ENCODE results near the gene IQCF6.

The IQCF6 gene

GRCh38 chr3:51800750-51801125, 21.7 kb upstream of the IQCF6 start:
- Histone ChIP-seq H3K9me3 (ENCODE audit: control insufficient read depth, insufficient read depth, low read length) (no peaks in the 10 kb centered on the region), H3K9me2 (replicated peaks; ENCODE audit: control insufficient read depth, low read length) (no peaks in the 10 kb centered on the region), H3K36me3 (ENCODE audit: control insufficient read depth, low read length) (no peaks in the 10 kb centered on the region), H3K27me3 (ENCODE audit: control insufficient read depth, low read length) (peaks cover 35% of the 10 kb centered on the region), H3F3A (ENCODE audit: control insufficient read depth, insufficient read depth) (no peaks in the 10 kb centered on the region), H3K4me2 (ENCODE audit: low read length) (no peak overlapping the region), H3K4me1 (ENCODE audit: control insufficient read depth, low read length) (no peaks in the 10 kb centered on the region), H3K4me3 (ENCODE audit: low read length) (no peak overlapping the region), H4K20me1 (ENCODE audit: control insufficient read depth, insufficient read depth, low read depth, low read length) (no peaks in the 10 kb centered on the region; the same call in 1 of the 2 replicates), H3K27ac (ENCODE audit: low read depth, low read length) (no peak overlapping the region), H3K79me2 (ENCODE audit: control insufficient read depth, low read length) (no peaks in the 10 kb centered on the region)
- TF ChIP-seq, protein P1, sequence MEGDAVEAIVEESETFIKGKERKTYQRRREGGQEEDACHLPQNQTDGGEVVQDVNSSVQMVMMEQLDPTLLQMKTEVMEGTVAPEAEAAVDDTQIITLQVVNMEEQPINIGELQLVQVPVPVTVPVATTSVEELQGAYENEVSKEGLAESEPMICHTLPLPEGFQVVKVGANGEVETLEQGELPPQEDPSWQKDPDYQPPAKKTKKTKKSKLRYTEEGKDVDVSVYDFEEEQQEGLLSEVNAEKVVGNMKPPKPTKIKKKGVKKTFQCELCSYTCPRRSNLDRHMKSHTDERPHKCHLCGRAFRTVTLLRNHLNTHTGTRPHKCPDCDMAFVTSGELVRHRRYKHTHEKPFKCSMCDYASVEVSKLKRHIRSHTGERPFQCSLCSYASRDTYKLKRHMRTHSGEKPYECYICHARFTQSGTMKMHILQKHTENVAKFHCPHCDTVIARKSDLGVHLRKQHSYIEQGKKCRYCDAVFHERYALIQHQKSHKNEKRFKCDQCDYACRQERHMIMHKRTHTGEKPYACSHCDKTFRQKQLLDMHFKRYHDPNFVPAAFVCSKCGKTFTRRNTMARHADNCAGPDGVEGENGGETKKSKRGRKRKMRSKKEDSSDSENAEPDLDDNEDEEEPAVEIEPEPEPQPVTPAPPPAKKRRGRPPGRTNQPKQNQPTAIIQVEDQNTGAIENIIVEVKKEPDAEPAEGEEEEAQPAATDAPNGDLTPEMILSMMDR (IDR thresholded peaks at IDR 0.05; ENCODE audit: low read depth, low read length, poor library complexity, severe bottlenecking): no peak
- no peak for TF ChIP-seq EZH2phosphoT487 (IDR thresholded peaks at IDR 0.05; ENCODE audit: borderline replicate concordance, low read length)

DNA sequence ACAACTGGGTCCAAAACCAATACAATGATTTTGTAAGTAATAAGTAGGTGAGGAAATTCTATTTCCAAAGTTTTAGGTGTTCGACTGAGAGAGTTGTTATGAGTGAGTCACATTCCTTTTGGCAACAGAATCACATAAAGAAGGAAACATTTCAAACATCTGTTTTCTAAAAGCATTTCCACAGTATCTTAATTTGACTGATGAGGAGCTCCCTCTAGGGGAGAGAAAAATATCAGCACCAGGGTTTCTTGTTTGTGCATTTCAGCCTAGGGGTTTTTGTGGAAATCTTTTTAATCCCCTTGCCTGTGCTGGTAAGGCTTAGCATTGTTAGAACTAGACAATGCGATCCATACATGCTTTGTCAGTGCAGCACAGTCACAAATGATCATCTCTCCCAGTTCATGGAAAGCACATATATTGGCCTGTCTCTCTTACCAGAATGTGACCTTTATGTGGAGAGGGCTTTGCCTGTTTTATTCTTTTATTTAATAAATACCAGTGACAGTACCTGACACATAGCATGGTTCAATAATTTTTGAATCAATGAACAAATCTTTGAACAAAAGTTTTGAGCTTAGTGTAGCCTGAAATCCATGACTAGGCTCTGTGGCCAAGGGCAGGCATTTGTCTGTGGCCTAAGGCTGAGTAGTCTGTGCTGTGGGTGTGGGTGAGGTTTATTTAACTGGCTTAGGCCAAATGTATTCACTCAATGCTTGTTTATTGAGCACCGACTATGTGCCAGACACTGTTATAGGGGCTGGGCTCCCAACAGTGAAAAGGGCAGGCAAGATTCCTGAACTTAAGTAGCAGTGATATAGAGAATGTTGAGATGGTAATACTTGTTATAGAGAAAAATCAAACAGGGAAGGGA, 21.1 kb upstream of the IQCF6 start:
- Histone ChIP-seq H3F3A (ENCODE audit: control insufficient read depth, insufficient read depth) (no peaks in the 10 kb centered on the region), H3K4me3 (ENCODE audit: low read length) (no peak overlapping the region), H3K4me2 (ENCODE audit: low read length) (no peak overlapping the region), H3K9me2 (replicated peaks; ENCODE audit: control insufficient read depth, low read length) (no peaks in the 10 kb centered on the region), H3K4me1 (ENCODE audit: control insufficient read depth, low read length) (no peaks in the 10 kb centered on the region), H3K9me3 (ENCODE audit: control insufficient read depth, insufficient read depth, low read length) (no peaks in the 10 kb centered on the region), H3K79me2 (ENCODE audit: control insufficient read depth, low read length) (no peaks in the 10 kb centered on the region), H4K20me1 (ENCODE audit: control insufficient read depth, insufficient read depth, low read depth, low read length) (no peaks in the 10 kb centered on the region; the same call in 1 of the 2 replicates), H3K27me3 (ENCODE audit: control insufficient read depth, low read length) (peaks cover 39% of the 10 kb centered on the region), H3K27ac (ENCODE audit: low read depth, low read length) (no peak overlapping the region), H3K36me3 (ENCODE audit: control insufficient read depth, low read length) (no peaks in the 10 kb centered on the region)
- TF ChIP-seq, protein P1 (IDR thresholded peaks at IDR 0.05; ENCODE audit: low read depth, low read length, poor library complexity, severe bottlenecking): peak; percentile 82
- no peak for TF ChIP-seq EZH2phosphoT487 (IDR thresholded peaks at IDR 0.05; ENCODE audit: borderline replicate concordance, low read length)

- Histone ChIP-seq H3K36me3 (ENCODE audit: control insufficient read depth, low read length) (no peaks in the 10 kb centered on the region), H3K4me3 (ENCODE audit: low read length) (no peak overlapping the region), H3K9me2 (replicated peaks; ENCODE audit: control insufficient read depth, low read length) (no peaks in the 10 kb centered on the region), H3K4me2 (ENCODE audit: low read length) (no peak overlapping the region), H3K9me3 (ENCODE audit: control insufficient read depth, insufficient read depth, low read length) (no peaks in the 10 kb centered on the region), H3K79me2 (ENCODE audit: control insufficient read depth, low read length) (no peaks in the 10 kb centered on the region), H3F3A (ENCODE audit: control insufficient read depth, insufficient read depth) (no peaks in the 10 kb centered on the region), H3K4me1 (ENCODE audit: control insufficient read depth, low read length) (no peaks in the 10 kb centered on the region), H4K20me1 (ENCODE audit: control insufficient read depth, insufficient read depth, low read depth, low read length) (no peaks in the 10 kb centered on the region; the same call in 1 of the 2 replicates), H3K27me3 (ENCODE audit: control insufficient read depth, low read length) (peaks cover 45% of the 10 kb centered on the region), H3K27ac (ENCODE audit: low read depth, low read length) (no peak overlapping the region)
- TF ChIP-seq EZH2phosphoT487 (IDR thresholded peaks at IDR 0.05; ENCODE audit: borderline replicate concordance, low read length): no peak
- TF ChIP-seq, protein P1 (IDR thresholded peaks at IDR 0.05; ENCODE audit: low read depth, low read length, poor library complexity, severe bottlenecking): no peak
These were observed 19.4 kb upstream of the IQCF6 start for GRCh38 chr3:51798411-51798963.

All from DOHH2 (cell line).